Measurements from ENCODE around the gene CARD9.
A peak's percentile ranks its signal among the peaks of the same experiment; 100 is the strongest.

CARD9 gene

DNA sequence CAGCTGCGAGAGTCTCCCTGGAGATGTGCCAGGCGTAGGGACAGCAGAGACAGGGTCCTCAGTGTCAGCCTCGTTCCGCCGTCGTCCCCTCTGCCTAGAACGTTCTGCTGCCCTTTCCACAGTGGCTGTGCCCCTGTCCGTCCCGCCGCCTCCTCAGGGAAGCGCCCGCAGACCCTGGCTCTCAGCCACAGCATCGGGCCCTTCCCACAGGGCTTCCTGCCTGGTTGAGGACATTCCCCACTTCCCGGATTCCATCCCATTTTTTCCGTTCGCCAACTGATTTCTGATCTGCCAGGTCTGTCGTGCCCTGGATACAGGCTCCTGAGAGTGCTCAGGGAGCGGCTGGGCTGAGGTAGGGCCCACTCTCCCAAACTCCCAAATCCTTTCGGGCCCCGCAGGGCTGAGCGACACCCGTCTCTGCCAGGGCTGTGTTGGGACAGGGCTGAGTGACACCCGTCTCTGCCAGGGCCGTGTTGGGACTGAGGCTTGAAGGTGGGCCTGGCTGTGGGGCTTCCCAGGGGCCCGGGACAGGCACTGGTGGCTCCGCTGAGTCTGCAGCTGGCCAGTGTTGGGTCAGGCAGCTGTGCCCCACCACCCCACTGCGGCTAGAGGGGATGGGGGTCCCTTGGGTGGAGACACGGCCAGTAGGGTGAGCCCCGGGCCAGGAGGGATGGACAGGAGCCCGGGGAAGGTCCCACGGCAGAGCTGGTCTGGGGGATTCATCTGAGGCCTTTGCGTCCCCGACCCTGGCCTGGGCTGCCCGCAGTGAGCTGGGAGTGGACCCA is 25.8 kb downstream of the CARD9 start:
- no peak overlapping the region for H3K4me3 ChIP-seq (ENCODE audit: low read length)
- DNase-seq (ENCODE audit: low read depth), result no peak
- no peak for TF ChIP-seq CTCF (IDR thresholded peaks at IDR 0.05; ENCODE audit: insufficient read depth, low read depth, low read length, missing control alignments)

- no peak for TF ChIP-seq CTCF (IDR thresholded peaks at IDR 0.05; ENCODE audit: insufficient read depth, low read depth, low read length, missing control alignments)
- DNase-seq (ENCODE audit: low read depth), result no peak
- H3K4me3 ChIP-seq (ENCODE audit: low read length), result no peak overlapping the region
These were observed 26.5 kb downstream of the CARD9 start for GRCh38 chr9:136346927-136347465.

DNA sequence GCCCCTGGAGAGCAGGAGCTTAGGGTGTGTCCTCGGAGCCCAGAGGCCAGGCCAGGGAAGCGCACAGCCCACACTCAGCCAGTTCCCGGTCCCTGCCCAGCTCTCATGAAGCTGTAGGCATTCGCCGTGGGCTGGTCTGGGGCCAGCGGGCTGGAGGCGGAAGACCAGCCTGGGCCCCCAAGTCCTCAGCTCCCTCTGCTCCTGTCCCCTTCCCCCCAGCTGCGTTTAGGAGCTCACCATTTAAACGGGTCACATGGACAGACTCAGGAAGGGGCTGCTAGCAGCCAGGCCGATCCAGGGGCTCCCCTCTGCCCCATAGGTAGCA is 27.4 kb downstream of the CARD9 start:
- no peak for TF ChIP-seq CTCF (IDR thresholded peaks at IDR 0.05; ENCODE audit: insufficient read depth, low read depth, low read length, missing control alignments)
- no peak for DNase-seq (ENCODE audit: low read depth)
- no peak overlapping the region for H3K4me3 ChIP-seq (ENCODE audit: low read length)

- TF ChIP-seq CTCF (IDR thresholded peaks at IDR 0.05; ENCODE audit: insufficient read depth, low read depth, low read length, missing control alignments), result no peak
- no peak overlapping the region for H3K4me3 ChIP-seq (ENCODE audit: low read length)
These were observed 27.9 kb downstream of the CARD9 start for GRCh38 chr9:136345281-136346156.

GRCh38 chr9:136344544-136345280 is 28.8 kb downstream of the CARD9 start:
- DNase-seq (ENCODE audit: low read depth), result no peak
- no peak for TF ChIP-seq CTCF (IDR thresholded peaks at IDR 0.05; ENCODE audit: insufficient read depth, low read depth, low read length, missing control alignments)
- no peak overlapping the region for H3K4me3 ChIP-seq (ENCODE audit: low read length)

More at GRCh38 chr9:136345281-136346156, 27.9 kb downstream of the CARD9 start:
- peak; percentile 60 for DNase-seq (ENCODE audit: low read depth)

DNA sequence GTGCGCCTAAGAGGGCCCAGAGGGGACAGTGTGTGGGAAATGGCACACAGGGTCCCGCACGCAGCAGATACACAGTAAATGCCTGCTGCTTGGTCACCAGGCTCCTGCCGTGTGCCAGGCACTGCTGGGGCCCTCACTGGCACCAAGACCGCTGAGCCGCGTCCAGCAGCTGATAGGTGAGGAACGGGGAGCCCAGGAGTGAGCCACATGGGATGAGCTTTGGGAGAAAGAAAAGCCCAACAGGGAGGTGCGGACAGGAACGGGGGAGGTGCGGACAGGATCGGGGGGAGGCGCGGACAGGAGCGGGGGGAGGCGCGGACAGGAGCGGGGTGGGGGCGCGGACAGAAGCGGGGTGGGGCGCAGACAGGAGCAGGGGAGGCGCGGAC is 29.6 kb downstream of the CARD9 start:
- no peak for DNase-seq (ENCODE audit: low read depth)
- TF ChIP-seq CTCF (IDR thresholded peaks at IDR 0.05; ENCODE audit: insufficient read depth, low read depth, low read length, missing control alignments), result no peak
- no peak overlapping the region for H3K4me3 ChIP-seq (ENCODE audit: low read length)
